SH-SY5Y (cell line): Measurements from ENCODE around the gene ATOSA.

ENCODE experiments used
- GATA2 ChIP-seq: IDR thresholded peaks from 2 replicates; pipeline ENCODE4 v1.6.1; 2011; ENCODE audit warnings: mild to moderate bottlenecking, low read depth, low read length
- GATA3 ChIP-seq: IDR thresholded peaks from 2 replicates; pipeline ENCODE4 v1.6.1; 2011; ENCODE audit warnings: low read depth, mild to moderate bottlenecking, low read length, moderate library complexity

DNA sequence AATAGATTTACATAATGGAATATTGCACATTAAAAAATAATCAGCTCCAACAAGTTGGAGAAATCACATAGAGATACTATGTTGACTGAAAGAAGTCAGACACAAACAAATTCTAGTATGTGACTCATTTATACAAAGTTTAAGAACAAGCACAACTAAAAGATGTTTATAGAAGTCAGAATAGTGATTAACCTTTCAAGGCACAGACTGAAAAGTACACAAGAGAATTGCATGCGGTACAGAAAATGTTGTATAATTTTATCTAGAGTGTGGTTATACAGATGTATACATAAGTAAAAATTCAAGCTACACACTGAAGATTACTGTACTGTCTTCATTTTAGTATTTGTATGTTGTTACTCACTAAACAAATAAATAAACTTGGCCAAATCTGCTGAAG, 19.3 kb upstream of the ATOSA start:
- no peak for TF ChIP-seq GATA3
- TF ChIP-seq GATA2, result no peak
